H1 (cell line): ENCODE data around the gene LRRC3B. TPM values are rescaled to one million over a fixed set of nuclear protein-coding genes. Genes with fewer than 3 reads are reported as not detected.

ENCODE experiments used
- CTCF ChIA-PET: fragments of 300-600 bp; sonication (Branson Sonifier 250); formaldehyde crosslinking; loops from one replicate; lab custom pipeline; 2021; ENCODE audit not compliant: partially characterized antibody; lab: Charles Lee
- POLR2A ChIA-PET: fragments of 300-600 bp; sonication (Branson Sonifier 250); formaldehyde crosslinking; loops from one replicate; lab custom pipeline; 2021; ENCODE audit warnings: inconsistent platforms; ENCODE audit not compliant: partially characterized antibody; lab: Charles Lee
- DNase-seq, 2 experiments: peaks; one replicate each; pipeline versions ENCODE4 v3.0.0 to v3.0.0-alpha.2; 2010 to 2022; ENCODE audit warnings: low spot score in 2 of 2, low read depth in 1 of 2, mixed read lengths in 1 of 2
- FAIRE-seq: peaks from 2 replicates; lab custom pipeline; 2011; peaks lifted over from hg19 to GRCh38; lab: Jason Lieb, UNC
- H2AFZ ChIP-seq: 2 replicates; pipeline ENCODE4 v1.8.1; 2012; ENCODE audit warnings: low read length, inconsistent platforms
- H2AK5ac ChIP-seq: 2 replicates; pipeline ENCODE4 v1.6.1; 2013; ENCODE audit warnings: low read depth, low read length
- H2BK120ac ChIP-seq: replicated peaks from 2 replicates; pipeline ENCODE3; 2013; ENCODE audit warnings: low read depth, low read length, inconsistent platforms
- H2BK12ac ChIP-seq: 2 replicates; pipeline ENCODE4 v1.6.1; 2013; ENCODE audit warnings: low read depth, low read length
- H2BK15ac ChIP-seq: 2 replicates; pipeline ENCODE4 v1.6.1; 2013; ENCODE audit warnings: low read length
- H2BK20ac ChIP-seq: 2 replicates; pipeline ENCODE4 v1.6.1; 2013; ENCODE audit warnings: low read length
- H2BK5ac ChIP-seq: 2 replicates; pipeline ENCODE4 v1.6.1; 2013; ENCODE audit warnings: low read depth, low read length
- H3K14ac ChIP-seq: 2 replicates; pipeline ENCODE4 v1.6.1; 2013; ENCODE audit warnings: inconsistent platforms; ENCODE audit not compliant: insufficient read length
- H3K18ac ChIP-seq: 2 replicates; pipeline ENCODE4 v1.6.1; 2013; ENCODE audit warnings: low read length; ENCODE audit errors: extremely low read depth
- H3K23ac ChIP-seq: 2 replicates; pipeline ENCODE4 v1.6.1; 2013; ENCODE audit warnings: inconsistent platforms; ENCODE audit not compliant: insufficient read length
- H3K23me2 ChIP-seq: 2 replicates; pipeline ENCODE4 v1.6.1; 2013; ENCODE audit warnings: low read depth, low read length
- H3K27ac ChIP-seq: 2 replicates; pipeline ENCODE4 v1.6.1; 2011; ENCODE audit warnings: low read depth, low read length, inconsistent platforms
- H3K27me3 ChIP-seq, 4 experiments: replicated peaks in 1 of 4; 1 replicate in 1 of 4; 2 replicates in 3 of 4; pipeline versions ENCODE4 v1.6.1 to v1.8.1; 2011 to 2013; ENCODE audit warnings: low read length in 3 of 4, mild to moderate bottlenecking in 3 of 4, inconsistent platforms in 2 of 4, mixed read lengths in 2 of 4, moderate library complexity in 1 of 4; ENCODE audit not compliant: control insufficient read depth in 3 of 4, insufficient read depth in 3 of 4; ENCODE audit errors: extremely low read depth in 1 of 4
- H3K36me3 ChIP-seq, 4 experiments: 2 replicates each; pipeline versions ENCODE4 v1.6.1 to v1.8.1; 2011 to 2013; ENCODE audit warnings: mild to moderate bottlenecking in 4 of 4, low read length in 3 of 4, moderate library complexity in 2 of 4, control low read depth in 1 of 4, inconsistent platforms in 1 of 4; ENCODE audit not compliant: insufficient read depth in 4 of 4, control insufficient read depth in 2 of 4
- H3K4ac ChIP-seq: replicated peaks from 2 replicates; pipeline ENCODE3; 2013; ENCODE audit warnings: low read length, low read depth, mixed read lengths, inconsistent platforms; ENCODE audit not compliant: insufficient read length
- H3K4me1 ChIP-seq, 4 experiments: replicated peaks in 1 of 4; 1 replicate in 1 of 4; 2 replicates in 3 of 4; pipeline versions ENCODE4 v1.6.1 to v1.8.1; 2011 to 2013; ENCODE audit warnings: low read length in 3 of 4, inconsistent platforms in 2 of 4, mixed read lengths in 1 of 4; ENCODE audit not compliant: insufficient read depth in 4 of 4, control insufficient read depth in 3 of 4
- H3K4me2 ChIP-seq, 2 experiments: 2 replicates each; pipeline versions ENCODE4 v1.6.1 to v1.8.1; 2011 to 2013; ENCODE audit warnings: low read depth in 2 of 2, low read length in 2 of 2, control low read depth in 1 of 2, inconsistent platforms in 1 of 2, mild to moderate bottlenecking in 1 of 2; ENCODE audit not compliant: insufficient read depth in 1 of 2
- H3K4me3 ChIP-seq, 4 experiments: fragments of 200-600, 300-600 bp in 1 of 4; sonication (generic), shearing (Covaris generic), sonication (Bioruptor Twin) in 1 of 4; 2 replicates each; pipeline versions ENCODE4 v1.5.1 to v1.8.1; 2011 to 2016; ENCODE audit warnings: low read length in 4 of 4, low read depth in 3 of 4, control low read depth in 2 of 4, inconsistent platforms in 2 of 4, mild to moderate bottlenecking in 2 of 4, mixed read lengths in 1 of 4, moderate library complexity in 1 of 4; ENCODE audit not compliant: insufficient read depth in 2 of 4; ENCODE audit errors: extremely low read depth in 1 of 4
- H3K56ac ChIP-seq: replicated peaks from 2 replicates; pipeline ENCODE3; 2013; ENCODE audit warnings: low read depth, mild to moderate bottlenecking, mixed read lengths, low read length, inconsistent platforms; ENCODE audit not compliant: insufficient read length
- H3K79me1 ChIP-seq: 2 replicates; pipeline ENCODE4 v1.6.1; 2013; ENCODE audit warnings: low read depth, low read length, control low read depth
- H3K79me2 ChIP-seq, 2 experiments: 2 replicates each; pipeline versions ENCODE4 v1.6.1 to v1.8.1; 2012 to 2013; ENCODE audit warnings: low read length in 2 of 2, mild to moderate bottlenecking in 2 of 2, inconsistent platforms in 1 of 2; ENCODE audit not compliant: insufficient read depth in 2 of 2, control insufficient read depth in 1 of 2
- H3K9ac ChIP-seq, 4 experiments: replicated peaks in 1 of 4; 1 replicate in 1 of 4; 2 replicates in 3 of 4; pipeline versions ENCODE4 v1.6.1 to v1.8.1; 2011 to 2013; ENCODE audit warnings: low read depth in 3 of 4, low read length in 3 of 4, control low read depth in 2 of 4, mild to moderate bottlenecking in 2 of 4, moderate library complexity in 2 of 4, inconsistent platforms in 1 of 4; ENCODE audit errors: extremely low read depth in 1 of 4
- H3K9me3 ChIP-seq, 2 experiments: 2 replicates each; pipeline versions ENCODE4 v1.6.1 to v1.8.1; 2012 to 2013; ENCODE audit warnings: mild to moderate bottlenecking in 2 of 2, moderate library complexity in 2 of 2, control low read depth in 1 of 2, inconsistent platforms in 1 of 2, low read depth in 1 of 2, low read length in 1 of 2, mixed read lengths in 1 of 2; ENCODE audit not compliant: insufficient read depth in 2 of 2
- H4K20me1 ChIP-seq, 2 experiments: replicated peaks in 1 of 2; 2 replicates each; pipeline versions ENCODE3 to v1.8.1; 2011 to 2013; ENCODE audit warnings: inconsistent platforms in 2 of 2, low read length in 2 of 2, mild to moderate bottlenecking in 1 of 2; ENCODE audit not compliant: insufficient read depth in 2 of 2, control insufficient read depth in 1 of 2
- H4K5ac ChIP-seq: 2 replicates; pipeline ENCODE4 v1.6.1; 2013; ENCODE audit warnings: low read length, low read depth, mixed read lengths, inconsistent platforms; ENCODE audit not compliant: insufficient read length
- H4K8ac ChIP-seq: 2 replicates; pipeline ENCODE4 v1.8.0; 2013; ENCODE audit warnings: mild to moderate bottlenecking, moderate library complexity, low read length, inconsistent platforms; ENCODE audit not compliant: insufficient read depth; ENCODE audit errors: extremely low read depth
- H4K91ac ChIP-seq: replicated peaks from 2 replicates; pipeline ENCODE3; 2013; ENCODE audit warnings: low read length, mixed read lengths, inconsistent platforms; ENCODE audit not compliant: insufficient read length
- ASH2L ChIP-seq: fragments of 200-600, 300-600 bp; sonication (generic); IDR thresholded peaks from one replicate; pipeline ENCODE4 v1.7.1; 2017; ENCODE audit warnings: low read length
- CBX8 ChIP-seq: fragments of 300-800, 300-1000 bp; sonication (generic); IDR thresholded peaks from 2 replicates; pipeline ENCODE4 v1.7.1; 2016; ENCODE audit warnings: low read depth, low read length, borderline replicate concordance
- EP300 ChIP-seq, 2 experiments: IDR thresholded peaks; 1 replicate in 1 of 2; 2 replicates in 1 of 2; pipeline ENCODE4 v1.6.1; 2011 to 2012; ENCODE audit warnings: low read depth in 2 of 2, low read length in 2 of 2, mild to moderate bottlenecking in 2 of 2, borderline replicate concordance in 1 of 2, inconsistent platforms in 1 of 2, moderate library complexity in 1 of 2
- HDAC2 ChIP-seq, 2 experiments: fragments of 300-600 bp in 1 of 2; sonication (generic) in 1 of 2; IDR thresholded peaks; 2 replicates each; pipeline ENCODE4 v1.6.1; 2011 to 2012; ENCODE audit warnings: low read depth in 2 of 2, low read length in 2 of 2, mild to moderate bottlenecking in 2 of 2, moderate library complexity in 2 of 2, borderline replicate concordance in 1 of 2, inconsistent platforms in 1 of 2
- JUN ChIP-seq: IDR thresholded peaks from 2 replicates; pipeline ENCODE4 v1.6.1; 2011; ENCODE audit warnings: low read depth, mild to moderate bottlenecking, improper control_type of control experiment, low read length
- KDM4A ChIP-seq: IDR thresholded peaks from one replicate; pipeline ENCODE4 v1.7.1; 2012; ENCODE audit warnings: low read depth, mild to moderate bottlenecking, moderate library complexity, low read length, inconsistent platforms; ENCODE audit not compliant: severe bottlenecking
- POU5F1 ChIP-seq: IDR thresholded peaks from 2 replicates; pipeline ENCODE4 v1.6.1; 2011; ENCODE audit warnings: low read depth, mild to moderate bottlenecking, low read length, moderate library complexity
- SP4 ChIP-seq: IDR thresholded peaks from 2 replicates; pipeline ENCODE4 v1.6.1; 2012; ENCODE audit warnings: low read length, inconsistent platforms
- SUZ12 ChIP-seq: fragments of 200-600 bp; sonication (generic); IDR thresholded peaks from 2 replicates; pipeline ENCODE4 v1.6.1; 2012; ENCODE audit warnings: mild to moderate bottlenecking, inconsistent platforms, low read length, moderate library complexity, mixed read lengths
- TAF7 ChIP-seq: optimal IDR thresholded peaks from 2 replicates; pipeline ENCODE3; 2011; ENCODE audit warnings: low read depth, mild to moderate bottlenecking, inconsistent platforms, low read length, moderate library complexity, borderline replicate concordance
- TBP ChIP-seq: IDR thresholded peaks from 2 replicates; pipeline ENCODE4 v1.6.1; 2011; ENCODE audit warnings: low read depth, low read length, improper control_type of control experiment
- WGBS, 2 experiments: shearing (Covaris generic) in 1 of 2; methylation state at CpG; one replicate each; pipeline versions ENCODE4 v1.1.6 to v1.1.7; 2013 to 2015; ENCODE audit warnings: low lambda C conversion rate in 2 of 2, mixed read lengths in 2 of 2, inconsistent platforms in 1 of 2, low coverage in 1 of 2, missing lambda C conversion rate in 1 of 2; ENCODE audit not compliant: insufficient replicate concordance in 2 of 2, insufficient coverage in 1 of 2, insufficient read length in 1 of 2; ENCODE audit errors: extremely low coverage in 1 of 2, missing lambda C conversion rate in 1 of 2; 5-methylcytosine and 5-hydroxymethylcytosine counted together
- polyA plus RNA-seq, 7 experiments: library from polyadenylated mRNA; depleted of rRNA in 3 of 7; stranded (reverse) in 5 of 7; unstranded in 2 of 7; fragments of >200 nt in 5 of 7; fragments of 200-250 nt in 2 of 7; gene quantifications; 1 replicate in 5 of 7; 2 replicates in 1 of 7; 4 replicates in 1 of 7; pipeline versions ENCODE4 v1.2.1 to v1.2.3, GENCODE V29; 2011 to 2013; ENCODE audit warnings: missing spikeins in 2 of 7, mixed read lengths in 2 of 7
- total RNA-seq: library from RNA; stranded (reverse); fragmentation: NEBNext Ultra II Directional; extraction: Animal tissue kit (Norgen Biotek cat#: 25700); gene quantifications from 2 replicates; pipeline ENCODE4 v1.2.1, GENCODE V29; 2021
- TF ChIP-seq, protein P1 (sequence below): IDR thresholded peaks from 2 replicates; pipeline ENCODE4 v1.6.1; 2011; ENCODE audit warnings: low read length, improper control_type of control experiment
- TF ChIP-seq, protein P2 (sequence below): IDR thresholded peaks from 2 replicates; pipeline ENCODE4 v1.6.1; 2012; ENCODE audit warnings: inconsistent platforms

LRRC3B gene
- total and polyA plus RNA-seq, 2 of the 8 experiments (the other 6 are each of a cell fraction or from before 2014, with no cell fraction given): 1.6 to 3.1 TPM

DNA sequence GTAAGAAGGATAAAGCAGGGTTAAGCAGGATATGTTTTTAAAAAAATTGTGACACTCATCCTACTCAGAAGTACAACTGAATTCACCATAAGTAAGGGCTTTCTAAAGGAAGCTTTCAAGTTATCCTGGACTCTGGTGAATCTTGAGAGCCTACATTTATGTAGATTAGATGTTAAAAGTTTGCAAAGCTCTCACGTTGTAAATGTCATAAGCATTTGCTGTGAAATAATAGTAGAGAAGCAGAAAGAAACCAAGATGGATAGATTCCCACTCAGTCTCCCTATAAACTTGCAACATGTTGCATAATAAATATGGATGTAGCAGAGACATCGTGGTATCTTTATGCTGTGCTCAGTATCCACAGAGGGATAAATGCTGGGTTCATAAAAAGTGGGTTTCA is 77.0 kb downstream of the LRRC3B start:
- no peak overlapping the region for H4K5ac ChIP-seq
- no peak overlapping the region for H4K8ac ChIP-seq
- CTCF ChIA-PET: no interaction called here
- no peak overlapping the region for H2BK15ac ChIP-seq
- no peak for FAIRE-seq
- DNase-seq: no peak
- no peak overlapping the region for H3K23ac ChIP-seq
- H2BK120ac ChIP-seq: no peak overlapping the region
- H4K91ac ChIP-seq: no peak overlapping the region
- H3K4ac ChIP-seq: no peak overlapping the region
- no peaks in the 10 kb centered on the region for H3K23me2 ChIP-seq
- no peak overlapping the region for H2AK5ac ChIP-seq
- POLR2A ChIA-PET: no interaction called here
- no peaks in the 10 kb centered on the region for H3K4me1 ChIP-seq
- H2BK20ac ChIP-seq: no peak overlapping the region
- H2AFZ ChIP-seq: no peak overlapping the region
- no peaks in the 10 kb centered on the region for H4K20me1 ChIP-seq
- no peaks in the 10 kb centered on the region for H3K27me3 ChIP-seq
- no peak overlapping the region for H2BK5ac ChIP-seq
- no peak overlapping the region for H3K9ac ChIP-seq
- no peak overlapping the region for H3K14ac ChIP-seq
- no peaks in the 10 kb centered on the region for H3K79me2 ChIP-seq
- no peak overlapping the region for H3K4me3 ChIP-seq
- H3K4me2 ChIP-seq: no peak overlapping the region
- no peaks in the 10 kb centered on the region for H3K36me3 ChIP-seq
- no peak overlapping the region for H3K56ac ChIP-seq
- H3K18ac ChIP-seq: no peak overlapping the region
- 88% methylated on average over 2 of the region's 2 CpGs; no CpG with 5 or more reads in 1 of the 2 experiments for WGBS, 2 experiments
- H3K9me3 ChIP-seq: no peaks in the 10 kb centered on the region
- H3K79me1 ChIP-seq: no peaks in the 10 kb centered on the region
- H2BK12ac ChIP-seq: no peak overlapping the region
- no peak overlapping the region for H3K27ac ChIP-seq
- TF ChIP-seq TAF7 (no peak), EP300 (IDR thresholded peaks at IDR 0.05; ENCODE audit: borderline replicate concordance in 1 of 2, low read depth in 2 of 2, low read length in 2 of 2) (no peak), SUZ12 (no peak), JUN (no peak), POU5F1 (no peak), ASH2L (no peak), KDM4A (no peak), CBX8 (no peak), HDAC2 (IDR thresholded peaks at IDR 0.05; ENCODE audit: borderline replicate concordance in 1 of 2, low read depth in 2 of 2, low read length in 2 of 2) (no peak), TBP (no peak), SP4 (no peak)
- TF ChIP-seq, protein P1, sequence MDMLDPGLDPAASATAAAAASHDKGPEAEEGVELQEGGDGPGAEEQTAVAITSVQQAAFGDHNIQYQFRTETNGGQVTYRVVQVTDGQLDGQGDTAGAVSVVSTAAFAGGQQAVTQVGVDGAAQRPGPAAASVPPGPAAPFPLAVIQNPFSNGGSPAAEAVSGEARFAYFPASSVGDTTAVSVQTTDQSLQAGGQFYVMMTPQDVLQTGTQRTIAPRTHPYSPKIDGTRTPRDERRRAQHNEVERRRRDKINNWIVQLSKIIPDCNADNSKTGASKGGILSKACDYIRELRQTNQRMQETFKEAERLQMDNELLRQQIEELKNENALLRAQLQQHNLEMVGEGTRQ: no peak
- TF ChIP-seq, protein P2, sequence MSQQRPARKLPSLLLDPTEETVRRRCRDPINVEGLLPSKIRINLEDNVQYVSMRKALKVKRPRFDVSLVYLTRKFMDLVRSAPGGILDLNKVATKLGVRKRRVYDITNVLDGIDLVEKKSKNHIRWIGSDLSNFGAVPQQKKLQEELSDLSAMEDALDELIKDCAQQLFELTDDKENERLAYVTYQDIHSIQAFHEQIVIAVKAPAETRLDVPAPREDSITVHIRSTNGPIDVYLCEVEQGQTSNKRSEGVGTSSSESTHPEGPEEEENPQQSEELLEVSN: no peak
